Duodenal mucosa (tissue), 2 donors: ENCODE data around the gene SFT2D3.
A peak's percentile ranks its signal among the peaks of the same experiment; 100 is the strongest.

ENCODE experiments used
- H3K27ac ChIP-seq: one replicate; pipeline ENCODE4 v1.7.0; 2013; ENCODE audit warnings: low read depth, low read length
- H3K27me3 ChIP-seq, 2 donors: one replicate each; pipeline ENCODE4 v1.7.0; 2013; ENCODE audit warnings: low read length in 2 of 2, control low read depth in 1 of 2; ENCODE audit not compliant: insufficient read depth in 2 of 2, control insufficient read depth in 1 of 2
- H3K36me3 ChIP-seq, 2 donors: one replicate each; pipeline ENCODE4 v1.7.0; 2013; ENCODE audit warnings: low read length in 2 of 2, control low read depth in 1 of 2; ENCODE audit not compliant: insufficient read depth in 2 of 2, control insufficient read depth in 1 of 2
- H3K4me1 ChIP-seq, 2 donors: one replicate each; pipeline ENCODE4 v1.7.0; 2013; ENCODE audit warnings: low read length in 2 of 2, control low read depth in 1 of 2; ENCODE audit not compliant: insufficient read depth in 2 of 2, control insufficient read depth in 1 of 2
- H3K4me3 ChIP-seq, 2 donors: one replicate each; pipeline ENCODE4 v1.7.0; 2013; ENCODE audit warnings: low read length in 2 of 2, low read depth in 1 of 2
- H3K9ac ChIP-seq, 2 donors: one replicate each; pipeline ENCODE4 v1.7.0; 2013; ENCODE audit warnings: low read length in 2 of 2, low read depth in 1 of 2
- H3K9me3 ChIP-seq, 2 donors: one replicate each; pipeline ENCODE4 v1.7.0; 2013; ENCODE audit warnings: low read length in 2 of 2, control low read depth in 1 of 2; ENCODE audit not compliant: control insufficient read depth in 1 of 2

The SFT2D3 gene

GRCh38 chr2:127664895-127665225 lies 36.4 kb upstream of the SFT2D3 start:
- H3K4me3 ChIP-seq, result peak overlapping the region in 1 of 2 donors; percentile 32
- no peak overlapping the region for H3K9ac ChIP-seq
- H3K4me1 ChIP-seq, result peaks cover 0 to 2% of the 10 kb centered on the region in 2 donors
- no peaks in the 10 kb centered on the region for H3K36me3 ChIP-seq
- peak overlapping the region; percentile 25 for H3K27ac ChIP-seq
- H3K27me3 ChIP-seq, result peaks cover 15 to 29% of the 10 kb centered on the region in 2 donors
- no peaks in the 10 kb centered on the region for H3K9me3 ChIP-seq

GRCh38 chr2:127665267-127665893 lies 35.9 kb upstream of the SFT2D3 start:
- H3K9me3 ChIP-seq, result no peaks in the 10 kb centered on the region
- H3K27me3 ChIP-seq, result peaks cover 15 to 29% of the 10 kb centered on the region in 2 donors
- peaks cover 0 to 2% of the 10 kb centered on the region in 2 donors for H3K4me1 ChIP-seq
- H3K36me3 ChIP-seq, result no peaks in the 10 kb centered on the region
- H3K4me3 ChIP-seq, result no peak overlapping the region
- no peak overlapping the region for H3K27ac ChIP-seq
- H3K9ac ChIP-seq, result no peak overlapping the region

- Histone ChIP-seq H3K27me3 (peaks cover 31 to 34% of the 10 kb centered on the region in 2 donors), H3K4me1 (no peaks in the 10 kb centered on the region)
Observed at GRCh38 chr2:127669056-127669455, 32.2 kb upstream of the SFT2D3 start.

DNA sequence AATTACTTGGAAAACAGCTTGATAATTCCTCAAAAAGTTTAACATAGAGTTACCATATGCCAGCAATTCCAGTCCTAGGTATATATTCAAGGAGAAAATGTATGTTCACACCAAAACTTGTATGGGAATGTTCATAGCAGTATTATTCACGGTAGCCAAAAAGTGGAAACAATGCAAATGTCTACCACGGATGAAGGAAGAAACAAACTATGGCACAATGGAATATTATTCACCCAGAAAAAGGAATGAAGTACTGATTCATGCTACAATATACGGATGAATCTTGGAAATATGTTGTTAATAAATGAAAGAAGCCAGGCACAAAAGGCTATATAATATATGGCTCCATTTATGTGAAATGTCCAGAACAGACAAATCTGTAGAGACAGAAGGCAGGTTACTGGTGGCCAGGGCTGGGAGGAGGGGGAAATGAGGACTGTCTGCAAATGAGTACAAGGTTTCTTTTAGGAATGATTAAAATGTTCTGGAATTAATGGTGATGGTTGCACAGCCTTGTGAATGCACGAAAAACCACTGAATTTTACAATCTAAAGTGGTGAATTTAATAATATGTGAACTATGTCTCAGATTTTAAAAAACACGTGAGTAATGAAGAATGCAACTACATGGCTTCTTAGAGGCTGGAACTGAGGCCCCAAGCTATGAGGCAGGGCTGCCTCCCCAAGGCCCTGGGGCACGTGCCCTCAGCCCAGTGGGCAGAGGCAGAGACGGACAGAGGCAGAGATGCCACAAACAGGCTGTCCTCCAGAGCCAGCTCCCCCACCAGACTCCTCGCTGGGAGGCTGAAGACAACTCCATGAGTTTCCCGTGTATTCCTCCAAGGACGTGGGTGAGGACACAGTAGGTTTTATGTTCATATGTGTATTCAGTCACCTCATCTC lies 31.0 kb upstream of the SFT2D3 start:
- Histone ChIP-seq H3K4me3 (no peak overlapping the region), H3K9ac (no peak overlapping the region), H3K27ac (no peak overlapping the region), H3K27me3 (peaks cover 29 to 36% of the 10 kb centered on the region in 2 donors), H3K36me3 (no peaks in the 10 kb centered on the region), H3K4me1 (no peaks in the 10 kb centered on the region), H3K9me3 (no peaks in the 10 kb centered on the region)

More at GRCh38 chr2:127669056-127669455, 32.2 kb upstream of the SFT2D3 start:
- no peaks in the 10 kb centered on the region for H3K36me3 ChIP-seq
- H3K27ac ChIP-seq, result no peak overlapping the region
- H3K4me3 ChIP-seq, result no peak overlapping the region
- H3K9ac ChIP-seq, result no peak overlapping the region
- H3K9me3 ChIP-seq, result no peaks in the 10 kb centered on the region

DNA sequence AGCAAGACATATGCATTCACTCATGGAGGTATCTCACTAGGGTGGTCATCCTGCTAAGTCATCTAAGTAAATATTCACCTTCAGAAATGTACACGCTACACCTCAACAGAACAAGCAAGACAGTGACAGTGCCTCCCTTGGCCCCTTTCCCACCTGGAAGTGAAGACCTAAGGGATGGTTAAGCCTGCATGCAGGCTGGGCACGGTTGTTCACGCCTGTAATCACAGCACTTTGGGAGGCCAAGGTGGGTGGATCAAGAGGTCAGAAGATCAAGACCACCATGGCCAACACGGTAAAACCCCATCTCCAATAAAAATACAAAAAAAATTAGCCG lies 30.4 kb upstream of the SFT2D3 start:
- Histone ChIP-seq H3K4me3 (no peak overlapping the region), H3K36me3 (no peaks in the 10 kb centered on the region), H3K9ac (no peak overlapping the region), H3K9me3 (no peaks in the 10 kb centered on the region), H3K4me1 (peaks cover 0 to 3% of the 10 kb centered on the region in 2 donors), H3K27me3 (peaks cover 27 to 41% of the 10 kb centered on the region in 2 donors), H3K27ac (no peak overlapping the region)

DNA sequence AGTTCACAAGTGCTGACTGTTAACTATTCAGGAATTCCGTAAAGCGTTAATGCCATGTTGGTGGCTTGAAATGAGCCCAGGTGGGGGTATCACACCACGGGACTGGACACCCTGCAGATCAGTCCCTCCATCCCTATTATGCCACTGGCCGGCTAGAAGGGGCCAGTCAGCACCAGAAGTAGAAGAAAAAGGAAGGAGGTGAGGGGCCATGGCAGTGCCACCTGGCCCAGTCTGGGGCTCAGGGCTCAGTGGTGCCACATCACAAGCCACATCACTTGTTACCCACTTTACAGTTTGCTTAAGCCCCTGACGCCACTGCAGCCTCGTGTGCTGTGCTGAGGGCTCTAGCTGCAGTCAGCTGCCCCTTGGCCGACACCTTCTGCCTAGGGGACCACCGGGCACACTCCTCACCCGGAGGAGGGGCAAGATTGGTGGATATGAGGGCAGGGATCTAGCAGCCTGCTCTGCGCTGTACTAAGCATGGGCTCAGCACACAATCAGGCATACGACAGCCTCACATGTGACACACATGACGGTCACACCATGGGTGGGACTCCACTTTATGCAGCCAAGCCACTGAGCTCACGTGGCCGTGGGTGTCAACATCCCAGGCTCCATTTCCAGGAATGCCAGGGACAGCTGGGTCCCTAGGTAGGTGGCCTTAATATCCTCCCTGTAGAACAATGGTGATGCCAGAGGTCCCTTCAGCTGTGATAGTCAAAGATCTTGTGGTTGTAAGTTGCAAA lies 29.6 kb upstream of the SFT2D3 start:
- H3K9ac ChIP-seq, result no peak overlapping the region
- H3K4me3 ChIP-seq, result no peak overlapping the region
- H3K4me1 ChIP-seq, result peaks cover 0 to 6% of the 10 kb centered on the region in 2 donors
- no peak overlapping the region for H3K27ac ChIP-seq
- no peaks in the 10 kb centered on the region for H3K9me3 ChIP-seq
- peaks cover 34 to 49% of the 10 kb centered on the region in 2 donors for H3K27me3 ChIP-seq
- H3K36me3 ChIP-seq, result no peaks in the 10 kb centered on the region

DNA sequence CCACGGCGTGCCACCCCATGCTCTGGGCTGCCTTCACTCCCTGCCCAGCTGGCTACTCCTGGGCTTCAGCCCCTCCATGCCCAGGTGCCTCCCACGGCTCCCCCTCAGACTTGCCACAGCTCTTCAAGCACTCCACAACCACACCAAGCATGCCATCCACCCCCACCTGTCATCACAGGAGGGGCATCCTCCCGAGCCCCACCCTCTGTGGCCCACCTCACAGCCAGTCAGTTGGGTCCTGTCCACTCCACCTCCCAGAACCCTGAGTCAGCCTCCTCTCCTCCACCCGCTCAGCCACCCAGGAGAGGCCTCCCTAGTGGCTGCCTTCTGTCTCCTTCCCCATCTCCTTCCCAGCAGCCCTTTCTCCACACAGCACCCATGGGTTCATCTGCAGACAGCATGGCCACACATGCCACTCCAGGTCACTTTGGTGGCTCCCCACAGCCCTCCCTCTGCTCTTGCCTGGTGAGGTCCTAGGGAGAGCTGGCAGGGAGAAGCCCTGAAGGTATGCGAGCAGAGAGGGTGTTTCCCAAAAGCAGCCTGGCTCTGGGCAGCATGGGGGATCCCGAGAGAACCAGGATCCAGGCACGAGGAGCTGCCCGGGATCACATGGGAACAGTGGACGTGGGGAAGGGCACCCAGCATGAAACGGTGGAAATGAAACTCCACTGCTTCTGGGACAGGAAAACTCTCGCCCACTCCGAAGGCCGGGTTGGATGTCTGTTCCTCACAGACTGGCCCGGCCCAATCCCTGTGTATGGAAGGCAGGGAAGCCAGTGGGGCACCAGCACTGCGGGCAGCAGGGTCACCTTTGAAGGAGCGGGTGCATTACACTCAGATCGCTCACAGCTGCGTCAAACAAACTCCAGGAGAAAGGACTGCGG lies 28.7 kb upstream of the SFT2D3 start:
- H3K4me3 ChIP-seq, result peak overlapping the region in 1 of 2 donors; percentile 16
- no peak overlapping the region for H3K27ac ChIP-seq
- no peak overlapping the region for H3K9ac ChIP-seq
- no peaks in the 10 kb centered on the region for H3K9me3 ChIP-seq
- H3K4me1 ChIP-seq, result peaks cover 0 to 6% of the 10 kb centered on the region in 2 donors
- peaks cover 43 to 57% of the 10 kb centered on the region in 2 donors for H3K27me3 ChIP-seq
- H3K36me3 ChIP-seq, result no peaks in the 10 kb centered on the region

DNA sequence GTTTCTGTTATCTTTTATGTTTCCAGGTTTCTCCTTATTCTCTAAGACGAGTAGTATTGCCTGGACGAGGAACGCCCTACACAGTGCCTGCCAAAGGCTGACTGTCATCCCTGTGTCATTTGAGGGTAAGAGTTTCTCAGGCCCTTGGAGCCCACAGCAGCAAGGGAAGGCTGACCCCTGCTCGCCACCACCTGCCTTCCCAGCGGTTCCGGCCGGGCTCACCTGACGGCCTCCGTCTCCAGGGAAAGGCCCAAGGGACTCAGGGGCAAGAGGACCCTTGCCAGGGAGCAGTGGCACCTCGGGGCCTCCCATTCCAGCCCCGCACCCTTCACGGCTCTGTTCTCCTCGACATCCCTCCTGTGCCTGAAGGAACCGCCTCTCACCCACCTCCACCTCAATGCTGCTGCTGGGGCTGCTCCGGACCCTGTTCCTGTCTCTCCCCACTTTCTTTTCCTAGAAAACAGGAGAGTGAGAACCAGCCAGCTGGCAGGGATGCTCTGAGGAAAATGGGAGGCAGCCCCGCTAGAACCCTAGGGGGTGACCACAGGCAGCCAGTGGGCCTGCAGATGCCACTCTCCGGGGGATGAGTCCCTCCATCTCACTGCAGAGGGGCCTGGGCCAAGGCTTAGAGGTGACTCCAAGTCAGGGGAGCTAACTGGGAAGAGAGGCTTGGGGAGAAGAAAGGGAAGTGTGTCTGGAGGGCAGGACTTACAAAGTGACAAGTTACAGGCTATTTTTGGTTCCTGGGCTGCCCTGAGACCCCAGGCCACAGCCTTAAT lies 27.8 kb upstream of the SFT2D3 start:
- Histone ChIP-seq H3K4me1 (peaks cover 0 to 6% of the 10 kb centered on the region in 2 donors), H3K27ac (no peak overlapping the region), H3K36me3 (no peaks in the 10 kb centered on the region), H3K27me3 (peaks cover 45 to 62% of the 10 kb centered on the region in 2 donors), H3K9me3 (no peaks in the 10 kb centered on the region), H3K9ac (peak overlapping the region in 1 of 2 donors; percentile 18), H3K4me3 (peak overlapping the region in 1 of 2 donors; percentile 52)
